B cell (primary cell): ENCODE data around the gene PARP12.

ENCODE experiments used
- CTCF ChIP-seq: fragments of 200-600 bp; IDR thresholded peaks from one replicate; pipeline ENCODE4 v1.8.0; 2022; ENCODE audit warnings: antibody characterized with exemption, mild to moderate bottlenecking
- EZH2 ChIP-seq: IDR thresholded peaks from 2 replicates; pipeline ENCODE4 v1.6.1; 2012; ENCODE audit warnings: borderline replicate concordance, low read depth, mild to moderate bottlenecking, moderate library complexity, low read length; ENCODE audit not compliant: insufficient read depth, poor library complexity, severe bottlenecking

- TF ChIP-seq CTCF (no peak), EZH2 (no peak)
These were observed 69.6 kb downstream of the PARP12 start for GRCh38 chr7:139993169-139993568.
